SW480 (cell line): ENCODE data around the gene PLET1.

Experiments
- DNase-seq: peaks from one replicate; pipeline ENCODE4 v3.0.0-alpha.2; 2016; ENCODE audit warnings: low spot score

The PLET1 gene

GRCh38 chr11:112241486-112241885 lies 19.2 kb downstream of the PLET1 start:
- DNase-seq, result no peak

- no peak for DNase-seq
Observed at GRCh38 chr11:112238041-112238440, 22.6 kb downstream of the PLET1 start.

GRCh38 chr11:112237451-112237850 lies 23.2 kb downstream of the PLET1 start:
- DNase-seq, result no peak

GRCh38 chr11:112235750-112236390 lies 24.8 kb downstream of the PLET1 start:
- no peak for DNase-seq

GRCh38 chr11:112231952-112232351 lies 28.7 kb downstream of the PLET1 start:
- no peak for DNase-seq

- no peak for DNase-seq
Observed at GRCh38 chr11:112229746-112230433, 30.8 kb downstream of the PLET1 start.

GRCh38 chr11:112229159-112229558 lies 31.5 kb downstream of the PLET1 start:
- DNase-seq, result no peak

GRCh38 chr11:112228706-112229105 lies 32.0 kb downstream of the PLET1 start:
- no peak for DNase-seq

GRCh38 chr11:112227471-112227870 lies 33.2 kb downstream of the PLET1 start:
- no peak for DNase-seq

GRCh38 chr11:112226831-112227401 lies 33.7 kb downstream of the PLET1 start:
- peak; percentile 33 for DNase-seq

- peak; percentile 84 for DNase-seq
Observed at GRCh38 chr11:112226062-112226830, 34.4 kb downstream of the PLET1 start, which contains the start of gene PTS. Gene PTS, plus strand, starts transcription at chr11:112226428. Its CDS starts 16 bp downstream, at chr11:112226444.

- no peak for DNase-seq
Observed at GRCh38 chr11:112225753-112226061, 35.0 kb downstream of the PLET1 start.

GRCh38 chr11:112223754-112224532 lies 36.7 kb downstream of the PLET1 start:
- no peak for DNase-seq

- no peak for DNase-seq
Observed at GRCh38 chr11:112223121-112223520, 37.5 kb downstream of the PLET1 start.

- DNase-seq, result no peak
Observed at GRCh38 chr11:112222303-112222702, 38.4 kb downstream of the PLET1 start.

GRCh38 chr11:112221274-112221835 lies 39.3 kb downstream of the PLET1 start:
- DNase-seq, result peak; percentile 6

- DNase-seq, result peak; percentile 74
Observed at GRCh38 chr11:112219476-112220232, 41.0 kb downstream of the PLET1 start.

- DNase-seq, result no peak
Observed at GRCh38 chr11:112216561-112217105, 44.0 kb downstream of the PLET1 start.

GRCh38 chr11:112215621-112216020 lies 45.0 kb downstream of the PLET1 start:
- no peak for DNase-seq

GRCh38 chr11:112213753-112214152 lies 46.9 kb downstream of the PLET1 start:
- no peak for DNase-seq

GRCh38 chr11:112212710-112213109 lies 48.0 kb downstream of the PLET1 start:
- DNase-seq, result no peak
